ENCODE data around the gene TMEM150B. TPM values are rescaled to one million over a fixed set of nuclear protein-coding genes. Genes with fewer than 3 reads are reported as not detected.

Gene TMEM150B
- total and polyA plus RNA-seq, 2 of the 13 experiments (the other 11 are each of a cell fraction or from before 2014, with no cell fraction given) = 1.3 to 1.8 TPM

GRCh38 chr19:55301459-55302317 lies 23.5 kb downstream of the TMEM150B start (continued):
- TF ChIP-seq RERE (CRISPR knock-in tag; IDR thresholded peaks at IDR 0.05; ENCODE audit: low read depth) (no peak), NONO (IDR thresholded peaks at IDR 0.05) (no peak), NONO (CRISPR knock-in tag; conservative IDR thresholded peaks at IDR 0.05) (no peak), AHDC1 (CRISPR knock-in tag; IDR thresholded peaks at IDR 0.05; ENCODE audit: borderline replicate concordance) (no peak), MTF1 (CRISPR knock-in tag; IDR thresholded peaks at IDR 0.05) (no peak), ZNF251 (CRISPR knock-in tag; IDR thresholded peaks at IDR 0.05) (no peak), ZNF549 (CRISPR knock-in tag; IDR thresholded peaks at IDR 0.05) (no peak), SMAD9 (CRISPR knock-in tag; IDR thresholded peaks at IDR 0.05) (no peak)
- TF ChIP-seq, protein P1, sequence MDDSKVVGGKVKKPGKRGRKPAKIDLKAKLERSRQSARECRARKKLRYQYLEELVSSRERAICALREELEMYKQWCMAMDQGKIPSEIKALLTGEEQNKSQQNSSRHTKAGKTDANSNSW (CRISPR knock-in tag; IDR thresholded peaks at IDR 0.05; ENCODE audit: borderline replicate concordance) = no peak
- TF ChIP-seq, protein P2, sequence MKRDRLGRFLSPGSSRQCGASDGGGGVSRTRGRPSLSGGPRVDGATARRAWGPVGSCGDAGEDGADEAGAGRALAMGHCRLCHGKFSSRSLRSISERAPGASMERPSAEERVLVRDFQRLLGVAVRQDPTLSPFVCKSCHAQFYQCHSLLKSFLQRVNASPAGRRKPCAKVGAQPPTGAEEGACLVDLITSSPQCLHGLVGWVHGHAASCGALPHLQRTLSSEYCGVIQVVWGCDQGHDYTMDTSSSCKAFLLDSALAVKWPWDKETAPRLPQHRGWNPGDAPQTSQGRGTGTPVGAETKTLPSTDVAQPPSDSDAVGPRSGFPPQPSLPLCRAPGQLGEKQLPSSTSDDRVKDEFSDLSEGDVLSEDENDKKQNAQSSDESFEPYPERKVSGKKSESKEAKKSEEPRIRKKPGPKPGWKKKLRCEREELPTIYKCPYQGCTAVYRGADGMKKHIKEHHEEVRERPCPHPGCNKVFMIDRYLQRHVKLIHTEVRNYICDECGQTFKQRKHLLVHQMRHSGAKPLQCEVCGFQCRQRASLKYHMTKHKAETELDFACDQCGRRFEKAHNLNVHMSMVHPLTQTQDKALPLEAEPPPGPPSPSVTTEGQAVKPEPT (CRISPR knock-in tag; IDR thresholded peaks at IDR 0.05; ENCODE audit: low read depth) = peak; percentile 56; the same call in 1 of the 2 replicates
- TF ChIP-seq, protein P3, sequence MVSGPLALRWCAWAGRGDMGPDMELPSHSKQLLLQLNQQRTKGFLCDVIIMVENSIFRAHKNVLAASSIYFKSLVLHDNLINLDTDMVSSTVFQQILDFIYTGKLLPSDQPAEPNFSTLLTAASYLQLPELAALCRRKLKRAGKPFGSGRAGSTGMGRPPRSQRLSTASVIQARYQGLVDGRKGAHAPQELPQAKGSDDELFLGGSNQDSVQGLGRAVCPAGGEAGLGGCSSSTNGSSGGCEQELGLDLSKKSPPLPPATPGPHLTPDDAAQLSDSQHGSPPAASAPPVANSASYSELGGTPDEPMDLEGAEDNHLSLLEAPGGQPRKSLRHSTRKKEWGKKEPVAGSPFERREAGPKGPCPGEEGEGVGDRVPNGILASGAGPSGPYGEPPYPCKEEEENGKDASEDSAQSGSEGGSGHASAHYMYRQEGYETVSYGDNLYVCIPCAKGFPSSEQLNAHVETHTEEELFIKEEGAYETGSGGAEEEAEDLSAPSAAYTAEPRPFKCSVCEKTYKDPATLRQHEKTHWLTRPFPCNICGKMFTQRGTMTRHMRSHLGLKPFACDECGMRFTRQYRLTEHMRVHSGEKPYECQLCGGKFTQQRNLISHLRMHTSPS (CRISPR knock-in tag; IDR thresholded peaks at IDR 0.05; ENCODE audit: low read depth) = no peak

Measured in HepG2 (cell line).